ENCODE results near the gene TICAM2.

GRCh38 chr5:115542086-115542485 is 60.2 kb downstream of the TICAM2 start:
- TF ChIP-seq SIN3A (IDR thresholded peaks at IDR 0.05; ENCODE audit: borderline replicate concordance, insufficient read depth, low read length) = no peak
- TF ChIP-seq TAF1 (IDR thresholded peaks at IDR 0.05; ENCODE audit: borderline replicate concordance, insufficient read depth, low read length) = no peak
- no peak for TF ChIP-seq POLR2AphosphoS5 (IDR thresholded peaks at IDR 0.05; ENCODE audit: low read depth, low read length)
- TF ChIP-seq, protein P1, sequence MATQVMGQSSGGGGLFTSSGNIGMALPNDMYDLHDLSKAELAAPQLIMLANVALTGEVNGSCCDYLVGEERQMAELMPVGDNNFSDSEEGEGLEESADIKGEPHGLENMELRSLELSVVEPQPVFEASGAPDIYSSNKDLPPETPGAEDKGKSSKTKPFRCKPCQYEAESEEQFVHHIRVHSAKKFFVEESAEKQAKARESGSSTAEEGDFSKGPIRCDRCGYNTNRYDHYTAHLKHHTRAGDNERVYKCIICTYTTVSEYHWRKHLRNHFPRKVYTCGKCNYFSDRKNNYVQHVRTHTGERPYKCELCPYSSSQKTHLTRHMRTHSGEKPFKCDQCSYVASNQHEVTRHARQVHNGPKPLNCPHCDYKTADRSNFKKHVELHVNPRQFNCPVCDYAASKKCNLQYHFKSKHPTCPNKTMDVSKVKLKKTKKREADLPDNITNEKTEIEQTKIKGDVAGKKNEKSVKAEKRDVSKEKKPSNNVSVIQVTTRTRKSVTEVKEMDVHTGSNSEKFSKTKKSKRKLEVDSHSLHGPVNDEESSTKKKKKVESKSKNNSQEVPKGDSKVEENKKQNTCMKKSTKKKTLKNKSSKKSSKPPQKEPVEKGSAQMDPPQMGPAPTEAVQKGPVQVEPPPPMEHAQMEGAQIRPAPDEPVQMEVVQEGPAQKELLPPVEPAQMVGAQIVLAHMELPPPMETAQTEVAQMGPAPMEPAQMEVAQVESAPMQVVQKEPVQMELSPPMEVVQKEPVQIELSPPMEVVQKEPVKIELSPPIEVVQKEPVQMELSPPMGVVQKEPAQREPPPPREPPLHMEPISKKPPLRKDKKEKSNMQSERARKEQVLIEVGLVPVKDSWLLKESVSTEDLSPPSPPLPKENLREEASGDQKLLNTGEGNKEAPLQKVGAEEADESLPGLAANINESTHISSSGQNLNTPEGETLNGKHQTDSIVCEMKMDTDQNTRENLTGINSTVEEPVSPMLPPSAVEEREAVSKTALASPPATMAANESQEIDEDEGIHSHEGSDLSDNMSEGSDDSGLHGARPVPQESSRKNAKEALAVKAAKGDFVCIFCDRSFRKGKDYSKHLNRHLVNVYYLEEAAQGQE (IDR thresholded peaks at IDR 0.05; ENCODE audit: insufficient read depth in 1 of 2, low read depth in 2 of 2, low read length in 2 of 2) = no peak
- TF ChIP-seq FOXP2 (optimal IDR thresholded peaks at IDR 0.05; ENCODE audit: borderline replicate concordance, extremely low read depth, extremely low read length, insufficient read depth) = no peak
